HG03060 (cell line): ENCODE results near the gene FES.
"Not testable (repeated sequence)": the region's sequence is repeated elsewhere in the genome, so short reads cannot be mapped to it uniquely, and the experiment has no call there.

Experiments
- ATAC-seq: cut with Tn5 transposase; IDR thresholded peaks from one replicate; pipeline ENCODE4 v1.9.1; 2021; ENCODE audit warnings: low read depth, moderate number of reproducible peaks; ENCODE audit not compliant: unreplicated experiment

FES gene

DNA sequence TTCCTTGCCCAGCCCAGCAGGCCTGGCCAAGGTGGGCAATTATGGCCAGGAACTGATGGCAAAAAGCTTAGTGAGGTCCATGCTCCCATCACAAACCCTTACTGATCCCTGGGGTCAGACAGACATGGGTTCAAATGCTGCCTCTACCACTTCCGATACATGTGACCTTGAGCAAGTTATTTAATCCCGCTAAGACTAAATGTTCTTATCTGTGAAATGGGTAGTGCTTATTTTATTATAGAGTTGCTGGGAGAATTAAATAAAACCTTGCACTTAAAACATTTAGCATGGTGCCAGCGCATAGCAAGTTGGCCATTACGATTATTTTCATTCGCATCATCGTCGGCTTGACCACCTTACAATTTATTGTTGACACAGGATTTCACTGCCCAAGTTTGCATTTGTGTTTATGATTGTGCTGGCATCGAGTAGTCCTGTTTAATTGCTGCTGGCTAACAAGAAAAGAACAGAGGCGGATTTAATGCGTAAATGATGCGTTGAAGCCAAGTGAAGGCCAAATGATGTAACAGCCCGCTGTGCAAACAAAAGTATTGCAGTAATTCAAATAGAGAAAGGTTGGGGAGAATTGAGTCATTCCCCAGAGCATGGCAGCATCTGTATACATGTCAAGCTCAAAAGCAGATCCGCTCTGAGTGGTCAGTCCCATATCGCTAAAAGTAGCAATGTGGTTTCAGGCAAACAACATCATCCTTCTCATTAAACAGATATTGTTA lies 23.2 kb upstream of the FES start:
- no peak for ATAC-seq

DNA sequence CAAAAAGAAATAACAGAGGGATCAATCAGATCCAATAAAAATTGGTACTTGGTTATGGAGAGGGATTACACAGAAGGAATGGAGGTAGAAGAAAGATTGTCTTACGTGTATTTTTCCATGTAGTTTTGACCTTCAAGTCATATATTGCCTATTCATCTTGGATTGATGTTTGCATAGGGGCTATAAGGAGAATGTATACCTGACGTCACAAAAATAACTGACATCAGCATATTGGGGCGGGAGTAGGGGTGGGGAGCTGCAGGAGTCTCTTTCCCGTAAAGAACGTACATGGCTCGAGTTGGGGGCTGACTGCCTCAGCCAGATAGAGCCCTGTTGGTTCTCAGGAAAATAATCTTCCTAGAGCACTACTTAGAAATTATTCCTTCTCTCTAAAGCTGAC lies 21.8 kb upstream of the FES start:
- ATAC-seq: no peak

DNA sequence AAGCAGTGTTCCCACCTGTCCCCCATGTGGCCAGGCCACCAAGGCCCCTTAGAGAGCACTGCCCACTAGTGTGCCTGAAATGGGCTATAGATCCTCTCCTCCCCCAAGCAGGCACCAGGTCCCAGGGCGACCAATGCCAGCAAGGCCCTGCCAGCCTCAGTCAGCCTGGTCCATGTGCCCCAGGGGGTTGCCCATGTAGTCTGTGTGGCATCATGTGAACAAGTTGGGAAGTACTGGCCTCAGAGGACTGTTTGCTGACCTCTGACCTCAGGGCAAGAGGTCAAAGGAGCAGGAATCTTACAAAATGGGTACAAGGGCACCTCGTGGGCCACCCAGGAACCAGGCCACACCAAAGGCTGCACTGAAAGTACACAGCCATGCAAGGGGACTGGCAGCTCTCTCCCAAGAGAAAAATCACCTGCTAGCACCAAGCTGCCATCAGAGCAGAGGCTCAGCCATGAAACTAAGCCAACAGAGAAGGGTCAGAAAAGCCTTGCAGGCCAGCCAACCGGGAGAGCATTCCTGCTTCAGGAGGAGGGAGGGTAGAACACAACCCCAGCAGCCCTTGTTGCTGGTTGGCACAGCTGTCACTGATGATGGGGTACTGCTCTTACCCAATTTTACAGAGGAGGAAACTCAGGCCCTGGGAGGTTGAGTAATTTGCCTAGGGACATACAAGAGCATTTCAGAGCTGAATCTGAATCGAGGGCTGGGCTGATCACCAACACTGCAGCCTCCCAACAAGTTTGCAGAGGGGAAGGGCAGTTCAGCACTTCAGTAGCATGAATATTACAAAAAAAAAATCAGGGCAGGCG lies 21.1 kb upstream of the FES start:
- no peak for ATAC-seq

DNA sequence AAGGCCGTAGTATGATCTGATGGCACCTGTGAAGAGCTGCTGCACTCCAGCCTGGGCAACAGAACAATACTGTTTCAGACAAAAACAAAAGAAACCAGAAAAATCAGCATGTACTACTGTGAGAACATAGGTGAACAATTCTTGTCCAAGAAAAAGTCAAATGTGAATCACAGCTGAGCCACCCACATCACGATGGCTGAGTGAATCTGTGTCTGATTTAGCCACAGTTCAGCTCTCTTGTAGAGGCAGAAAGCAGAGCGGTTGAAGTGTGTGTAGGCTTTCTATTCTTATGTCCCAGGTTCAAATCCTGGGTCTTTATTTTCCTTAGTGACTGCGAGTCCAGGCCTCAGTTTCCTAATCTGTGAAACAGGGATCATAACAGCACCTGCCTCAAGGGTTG lies 20.3 kb upstream of the FES start:
- ATAC-seq: no peak

DNA sequence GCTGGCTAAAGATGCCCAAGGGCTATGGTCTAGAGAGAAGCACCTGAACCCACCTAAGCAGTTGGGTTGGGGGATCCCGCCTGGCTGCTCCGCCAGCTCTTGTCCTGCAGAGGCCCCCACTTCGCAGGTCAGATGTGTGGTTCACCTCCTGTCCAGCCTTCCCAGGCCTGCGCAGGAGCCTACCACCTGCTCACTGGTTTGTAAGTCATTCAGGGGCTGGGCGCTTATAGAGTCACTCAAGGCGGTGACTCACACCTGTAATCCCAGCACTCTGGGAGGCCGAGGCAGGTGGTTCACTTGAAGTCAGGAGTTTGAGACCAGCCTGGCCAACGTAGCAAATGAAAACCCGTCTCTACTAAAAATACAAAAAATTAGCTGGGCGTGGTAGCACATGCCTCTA lies 19.8 kb upstream of the FES start:
- no peak for ATAC-seq

DNA sequence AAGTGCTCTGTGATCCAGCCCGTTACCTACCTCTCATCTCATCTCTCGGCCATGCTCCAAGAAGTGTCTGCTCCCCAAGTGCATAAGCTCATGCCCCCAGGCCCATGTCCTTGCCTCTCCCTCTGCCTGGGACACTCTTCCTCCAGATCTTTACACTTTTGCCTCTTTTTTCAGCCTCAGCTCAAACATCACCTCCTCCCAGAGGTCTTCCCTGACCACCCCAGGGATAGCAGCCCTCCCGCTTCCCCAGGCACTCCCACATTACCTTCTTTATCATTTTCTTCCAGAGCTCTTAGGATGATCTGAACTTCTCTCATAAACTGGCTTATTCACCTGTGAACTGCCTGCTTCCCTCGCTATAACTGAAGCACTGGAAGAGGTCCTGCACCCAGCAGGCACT lies 18.6 kb upstream of the FES start:
- ATAC-seq: no peak

DNA sequence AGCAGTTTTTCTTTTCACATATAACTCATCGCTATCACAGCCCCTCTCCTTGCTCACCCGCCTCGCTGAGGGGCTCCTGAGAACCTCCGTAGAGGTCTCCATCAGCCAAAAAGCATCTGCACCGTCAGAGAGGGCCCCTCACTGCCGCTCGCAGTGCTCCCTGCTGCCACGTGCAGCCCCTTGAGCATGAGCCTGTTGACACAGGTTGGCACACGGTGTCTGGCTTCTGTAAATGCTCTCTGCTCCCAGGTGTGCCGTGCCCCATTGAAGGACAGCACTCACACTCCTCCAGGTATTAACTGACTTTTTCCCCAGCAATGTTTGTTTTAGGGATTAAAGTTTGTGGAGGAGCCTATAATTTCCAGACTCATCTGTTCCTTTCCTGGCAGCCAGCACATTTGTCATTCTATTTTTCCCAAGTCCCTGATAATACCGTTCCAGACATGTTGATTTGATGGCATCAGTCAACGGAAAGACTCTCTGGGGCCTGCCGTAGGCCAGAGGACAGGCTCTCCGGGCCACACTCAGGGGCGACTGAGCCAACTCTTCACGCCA lies 18.1 kb upstream of the FES start:
- ATAC-seq: no peak

DNA sequence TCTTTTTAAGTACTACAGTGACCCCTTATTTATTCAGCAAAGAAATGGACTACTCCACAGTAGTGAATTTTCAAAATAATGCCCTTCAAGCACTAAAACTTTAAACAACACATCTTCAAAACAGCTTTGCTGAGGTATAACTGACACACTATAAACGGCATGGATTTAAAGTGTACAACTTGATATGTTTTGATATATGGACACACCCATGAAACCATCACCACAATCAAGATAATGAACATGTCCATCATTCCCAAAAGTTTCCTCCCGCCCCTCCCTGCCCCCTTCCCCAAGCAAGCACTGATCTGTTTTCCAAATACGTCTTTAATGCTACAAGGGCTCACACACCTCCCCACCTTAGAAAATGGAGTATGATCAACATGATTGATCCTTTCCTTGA lies 17.5 kb upstream of the FES start:
- no peak for ATAC-seq

DNA sequence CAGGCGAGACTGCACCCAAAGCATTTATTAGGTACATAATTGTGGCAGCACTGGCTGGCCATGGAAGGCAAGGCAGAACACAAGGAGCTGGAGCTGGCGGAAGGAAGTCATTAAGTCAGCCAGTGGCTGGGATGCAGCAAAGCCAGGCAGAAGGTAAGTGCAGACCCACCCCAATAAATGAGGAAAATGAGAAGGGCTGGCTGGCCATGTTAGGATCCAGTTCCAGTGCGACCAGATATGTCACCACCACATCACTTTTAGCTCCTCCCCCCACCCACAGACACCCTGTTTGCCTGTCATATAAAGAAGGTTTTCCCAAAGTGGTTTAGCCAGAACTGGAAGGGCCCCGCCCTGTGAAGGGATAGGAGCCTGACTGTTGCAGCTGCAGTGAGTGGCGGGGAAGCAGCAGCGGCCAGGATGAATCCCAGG lies 16.0 kb upstream of the FES start, which contains the start of gene FURIN:
Gene FURIN, plus strand, starts transcription at position 328 of the 429 bp plus-strand sequence. CDS start 7,153 bp downstream, outside the sequence.
- no peak for ATAC-seq

DNA sequence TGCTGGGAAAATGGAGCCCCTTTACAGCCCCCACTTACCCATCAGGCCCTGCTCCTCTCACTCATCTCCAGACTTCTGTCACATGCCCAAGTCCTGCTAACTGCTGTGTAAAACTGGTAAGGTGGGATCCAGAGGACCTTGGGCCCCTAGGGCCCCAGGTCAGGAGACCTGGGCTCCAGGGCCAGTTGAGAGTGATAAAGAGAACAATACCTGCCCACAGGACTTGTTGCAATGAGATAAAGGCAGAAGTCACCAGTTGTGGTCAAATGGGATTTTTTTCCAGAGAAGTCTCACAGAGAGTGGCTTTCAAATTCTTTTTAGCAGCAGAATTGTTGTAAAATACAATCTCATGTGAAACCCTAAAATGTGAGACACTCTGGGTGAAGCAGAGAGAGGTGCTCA lies 15.2 kb upstream of the FES start:
- ATAC-seq: no peak

DNA sequence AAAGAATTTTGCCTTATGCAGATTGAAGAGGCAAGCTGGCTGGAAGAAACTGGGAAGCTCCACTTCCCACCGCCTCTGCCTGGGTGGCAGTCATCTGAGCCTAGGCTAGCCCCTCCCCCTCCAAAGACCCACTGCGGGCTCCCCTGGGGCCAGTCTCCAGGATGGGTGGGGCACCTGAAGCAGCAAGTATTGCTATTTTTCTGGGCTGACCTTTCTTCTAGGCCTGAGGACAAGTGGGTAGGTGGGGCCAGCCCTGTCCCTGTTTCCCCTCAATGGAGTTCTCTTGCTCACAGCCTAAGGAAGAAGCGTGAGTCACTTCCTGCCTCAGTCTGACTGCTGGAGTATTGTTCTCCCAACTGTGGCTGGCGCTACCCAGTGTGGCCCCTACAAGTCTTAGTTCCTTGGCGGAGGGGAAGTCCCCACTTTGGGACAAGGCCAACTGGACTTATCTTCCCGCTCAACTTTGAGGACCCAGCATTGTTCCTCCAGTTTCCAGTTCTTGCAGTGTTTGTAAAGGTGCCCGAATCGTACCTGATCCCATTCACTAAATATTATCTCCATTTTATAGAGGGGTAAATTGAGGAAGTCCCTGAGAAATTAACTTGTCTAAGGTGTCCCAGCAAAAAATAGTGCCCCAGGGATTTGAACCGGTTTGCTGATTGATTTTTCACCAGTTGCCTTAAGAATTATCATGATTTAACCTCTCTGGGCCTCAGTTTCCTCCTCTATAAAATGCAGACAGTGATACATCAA lies 14.5 kb upstream of the FES start:
- no peak for ATAC-seq

DNA sequence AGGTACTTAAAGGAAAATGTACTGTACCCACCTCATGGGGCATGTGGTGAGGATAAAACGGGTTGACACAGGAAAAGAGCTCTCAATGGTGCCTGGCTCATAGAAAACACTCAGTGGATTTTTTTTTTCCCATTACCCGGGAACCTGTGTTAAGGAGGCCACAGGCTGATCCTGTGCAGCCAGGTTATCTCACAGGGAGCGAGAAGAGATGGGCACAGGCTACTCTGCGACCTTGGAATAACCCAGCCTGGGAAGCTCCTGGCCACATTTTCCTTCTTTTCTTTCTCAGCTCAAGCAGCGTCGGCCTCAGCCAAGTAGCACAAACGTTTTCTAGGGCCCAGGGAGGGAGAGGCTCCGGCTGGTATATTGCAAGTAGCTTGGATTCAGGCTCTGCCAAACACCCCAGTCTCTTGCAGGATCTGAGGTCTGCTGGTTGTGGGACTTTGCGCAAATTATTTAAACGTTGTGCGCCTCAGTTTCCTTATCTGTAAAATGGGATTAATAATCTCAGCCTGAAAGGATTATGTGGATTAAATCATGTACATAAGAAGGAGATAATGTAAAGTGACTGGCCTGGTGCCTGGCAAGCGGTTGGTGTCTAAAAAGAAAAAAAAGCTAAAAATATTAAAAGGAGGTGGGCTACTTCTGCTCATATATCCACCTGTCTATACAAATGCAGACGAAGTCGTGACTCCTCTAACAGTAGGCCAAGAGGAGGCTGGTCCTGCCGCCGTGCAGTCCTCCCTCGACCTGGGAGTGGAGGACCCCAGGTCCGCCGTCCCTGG lies 13.8 kb upstream of the FES start:
- no peak for ATAC-seq

DNA sequence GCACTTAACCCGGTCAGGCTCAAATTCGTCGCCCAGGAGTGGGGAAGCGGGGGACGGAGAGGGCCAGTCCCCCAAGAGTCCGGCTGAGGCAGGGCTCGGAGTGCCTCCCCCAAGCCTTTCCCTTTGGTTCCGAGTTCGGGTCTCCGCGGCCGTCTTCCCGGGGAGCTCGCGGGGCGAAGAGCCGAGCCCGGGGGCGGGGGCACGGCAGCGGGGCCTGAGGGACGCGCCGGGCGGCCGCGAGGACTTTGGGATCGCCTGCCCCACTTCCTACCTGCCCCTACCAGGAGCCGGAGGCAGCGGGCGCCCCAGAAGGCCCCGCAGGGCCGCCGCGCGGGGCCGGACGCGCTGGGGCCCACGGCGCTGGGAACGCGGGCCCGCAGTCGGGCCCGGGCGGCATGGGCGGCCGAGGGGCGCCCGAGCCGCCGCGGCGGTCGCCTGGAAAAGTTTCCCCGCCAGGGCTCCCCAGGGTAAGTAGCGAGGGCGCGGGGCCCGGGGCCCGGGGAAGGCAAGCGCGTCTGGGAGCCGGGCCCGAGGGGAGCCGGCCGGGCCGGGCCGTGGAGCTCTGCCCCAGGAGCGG lies 13.1 kb upstream of the FES start:
- ATAC-seq: no peak

DNA sequence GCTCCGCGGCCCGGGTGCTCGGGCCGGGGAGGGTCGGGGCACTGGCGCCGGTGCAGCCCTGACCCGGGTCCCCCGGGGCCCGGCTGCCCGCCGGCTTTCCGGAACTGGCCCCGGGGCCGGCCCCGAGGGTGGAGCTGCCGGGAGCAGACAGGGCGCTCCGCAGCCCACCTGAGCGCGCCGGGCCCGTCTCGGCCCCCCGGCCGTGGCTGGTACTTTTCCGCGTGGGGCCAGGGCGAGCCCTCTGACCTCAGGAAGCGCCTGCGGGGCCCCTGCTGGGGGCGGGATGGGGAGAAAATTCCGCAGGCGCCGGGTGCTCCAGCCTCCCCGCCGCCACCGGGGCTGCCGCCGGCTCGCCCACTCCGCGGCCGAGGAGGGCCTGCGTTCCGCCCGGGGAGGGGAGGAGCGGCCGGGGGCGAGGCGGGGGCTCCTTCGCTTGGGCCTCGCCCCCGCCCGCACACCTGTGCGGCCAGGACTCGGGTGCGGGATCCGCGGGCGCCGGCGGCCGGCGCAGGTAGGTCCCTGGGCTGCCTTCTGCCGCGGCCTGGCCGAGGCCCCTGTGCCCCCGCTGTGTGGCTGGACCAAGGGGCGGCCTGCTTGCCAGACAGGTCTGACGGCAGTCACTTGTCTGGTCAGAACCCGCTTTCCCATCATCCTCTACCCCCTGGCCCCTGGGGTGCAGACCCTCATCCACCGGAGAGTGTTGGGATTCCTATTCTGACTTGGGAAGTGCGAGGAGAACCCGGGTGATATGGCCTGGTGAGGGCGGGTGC lies 12.4 kb upstream of the FES start:
- ATAC-seq: no peak

DNA sequence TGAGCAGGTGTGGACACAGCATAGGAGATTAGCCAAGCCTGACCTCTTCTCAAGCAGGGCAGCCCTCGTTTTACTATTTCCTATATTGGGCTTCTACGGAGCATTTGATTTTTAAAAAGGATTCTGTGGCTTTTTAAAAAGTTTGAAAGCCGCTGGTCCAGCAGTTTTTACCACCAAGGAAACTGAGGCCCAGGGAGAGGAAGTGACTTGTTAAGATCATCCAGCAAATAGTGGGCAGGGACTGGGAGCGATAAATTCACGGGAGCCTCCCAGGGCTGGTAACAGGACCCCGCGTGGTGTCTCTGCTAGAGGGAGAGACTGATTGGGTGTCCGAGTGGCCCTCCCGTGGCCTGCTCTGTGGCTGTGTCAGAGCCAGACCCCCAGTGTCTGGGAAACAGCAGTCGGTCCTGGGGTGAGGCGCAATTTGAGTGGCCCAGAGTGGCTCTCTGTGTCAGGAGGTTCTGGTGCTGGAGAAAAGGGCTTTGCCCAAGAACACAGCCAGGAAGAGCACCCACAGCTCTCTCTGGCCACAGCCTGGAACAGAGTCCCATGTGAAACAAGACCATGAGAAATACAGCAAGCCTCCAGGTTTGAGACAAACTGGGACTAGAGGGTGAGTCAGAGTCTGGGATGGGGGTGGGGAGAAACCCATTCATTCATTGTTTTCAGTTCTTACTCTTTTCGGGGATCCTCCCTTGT lies 11.7 kb upstream of the FES start:
- ATAC-seq: no peak

DNA sequence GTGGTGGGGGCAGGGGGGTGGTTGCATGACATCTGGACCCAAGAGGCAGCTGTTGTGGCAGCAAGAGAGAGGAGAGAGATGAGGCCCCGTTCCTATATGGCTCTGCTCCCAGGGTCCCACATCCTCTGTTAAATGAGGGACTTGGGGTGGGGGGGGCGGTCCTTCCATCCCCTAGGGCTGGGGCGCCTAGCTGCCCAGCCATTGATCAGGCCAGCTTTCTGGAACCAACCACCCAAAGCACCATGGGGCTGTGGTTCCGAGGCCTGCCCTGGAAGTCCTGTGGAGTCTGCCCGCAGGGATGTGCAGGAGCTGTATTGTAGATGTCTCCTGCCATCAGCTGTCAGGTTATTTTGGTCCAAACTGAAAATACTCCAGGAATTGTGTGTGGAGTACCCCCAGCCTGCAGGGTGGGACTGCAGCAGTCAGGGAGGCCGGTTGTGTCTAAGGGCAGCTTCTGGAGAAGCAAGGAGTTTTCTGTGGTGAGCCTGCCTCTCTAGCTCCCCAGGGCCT lies 10.8 kb upstream of the FES start:
- ATAC-seq: no peak

DNA sequence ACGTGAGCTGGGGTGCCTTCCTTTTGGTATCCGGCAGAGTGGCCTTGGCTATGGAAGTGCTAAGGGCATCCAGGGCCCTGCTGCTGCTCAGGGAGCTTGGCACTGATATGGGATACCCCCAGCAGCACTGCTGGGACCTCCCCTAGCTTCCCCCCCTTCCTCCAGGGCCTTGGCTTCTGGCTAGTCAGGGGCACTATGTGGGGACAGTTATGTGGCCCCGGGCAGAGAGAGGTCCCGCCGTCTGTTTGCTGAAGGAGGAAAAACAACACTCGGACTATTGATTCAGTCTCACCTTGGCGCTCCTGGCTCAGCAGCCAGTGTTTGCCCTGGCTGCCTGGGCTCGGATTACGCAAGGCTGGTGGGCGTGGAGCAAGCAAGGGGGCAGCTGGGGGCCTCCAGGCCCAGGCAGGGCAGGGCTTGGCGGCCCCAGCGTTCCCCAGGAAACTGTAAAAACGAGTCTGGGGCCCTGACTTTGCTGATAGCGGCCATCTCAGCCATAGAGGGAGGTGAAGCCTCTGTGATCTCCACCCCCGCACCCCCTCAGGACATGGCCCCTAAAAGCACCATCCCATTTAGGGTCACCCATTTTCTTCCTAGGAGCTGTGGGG lies 10.2 kb upstream of the FES start:
- no peak for ATAC-seq

DNA sequence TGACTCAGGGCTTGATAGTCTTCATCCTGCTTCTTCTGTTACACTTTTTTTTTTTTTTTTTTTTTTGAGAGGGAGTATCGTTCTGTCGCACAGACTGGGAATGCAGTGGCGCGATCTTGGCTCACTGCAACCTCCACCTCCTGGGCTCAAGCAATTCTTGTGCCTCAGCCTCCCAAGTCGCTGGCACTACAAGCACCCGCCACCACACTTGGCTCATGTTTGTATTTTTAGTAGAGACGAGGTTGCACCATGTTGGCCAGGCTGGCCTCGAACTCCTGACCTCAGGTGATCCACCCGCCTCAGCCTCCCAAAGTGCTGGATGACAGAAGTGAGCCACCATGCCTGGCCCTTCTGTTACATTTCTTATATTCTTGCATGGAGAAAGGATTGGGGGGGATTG lies 9.3 kb upstream of the FES start:
- not testable (repeated sequence) for ATAC-seq
